GM12878 (cell line): ENCODE results near the gene ABHD17A. TPM values are rescaled to one million over a fixed set of nuclear protein-coding genes. Genes with fewer than 3 reads are reported as not detected.

ENCODE experiments used
- ATAC-seq: fragments of 200-7000 bp; cut with Tn5 transposase; 3 replicates; pipeline ENCODE4 v1.9.1; 2020; ENCODE audit warnings: mild to moderate bottlenecking, moderate library complexity
- BruUV-seq: library from RNA; stranded (reverse); fragments of 400-500 nt; replicated peaks from 2 replicates; lab custom pipeline; 2021; lab: Mats Ljungman, UMichigan
- CTCF ChIA-PET: fragments of 300-600 bp; sonication (Branson Sonifier 250); formaldehyde crosslinking; extraction: SDS; loops from one replicate; lab custom pipeline; 2021; ENCODE audit warnings: inconsistent platforms; lab: Yijun Ruan, JAX
- POLR2A ChIA-PET: fragments of 350-600 bp; formaldehyde crosslinking; extraction: SDS; loops from one replicate; lab custom pipeline; 2021; ENCODE audit warnings: inconsistent platforms; lab: Charles Lee
- RAD21 ChIA-PET: fragments of 300-600 bp; sonication (Branson Sonifier 250); formaldehyde crosslinking; loops from one replicate; lab custom pipeline; 2023; ENCODE audit warnings: antibody characterized with exemption; ENCODE audit not compliant: unreplicated experiment; lab: Charles Lee
- SMC1A ChIA-PET: fragments of 300-600 bp; sonication (Branson Sonifier 250); formaldehyde crosslinking; loops from one replicate; lab custom pipeline; 2023; ENCODE audit not compliant: unreplicated experiment, uncharacterized antibody; lab: Charles Lee
- DNase-seq: peaks from one replicate; pipeline ENCODE4 v3.0.0-alpha.2; 2011; ENCODE audit warnings: low read depth, low spot score
- FAIRE-seq: peaks from 3 replicates; lab custom pipeline; 2011; peaks lifted over from hg19 to GRCh38; lab: Jason Lieb, UNC
- H2AFZ ChIP-seq: 2 replicates; pipeline ENCODE4 v1.6.0; 2011; ENCODE audit warnings: low read depth, low read length, control low read depth; ENCODE audit not compliant: control insufficient read depth
- H3K27ac ChIP-seq: 2 replicates; pipeline ENCODE4 v1.5.1; 2011; ENCODE audit warnings: control low read depth; ENCODE audit not compliant: control insufficient read depth, insufficient read depth
- H3K27me3 ChIP-seq, 2 experiments: replicated peaks in 1 of 2; 2 replicates each; pipeline versions ENCODE4 v1.6.0 to v1.6.1; 2011; ENCODE audit warnings: low read length in 1 of 2; ENCODE audit not compliant: control insufficient read depth in 2 of 2, insufficient read depth in 2 of 2
- H3K36me3 ChIP-seq, 2 experiments: 2 replicates each; pipeline ENCODE4 v1.5.1; 2011; ENCODE audit warnings: low read length in 1 of 2; ENCODE audit not compliant: control insufficient read depth in 2 of 2, insufficient read depth in 2 of 2
- H3K4me1 ChIP-seq: 2 replicates; pipeline ENCODE4 v1.6.1; 2011; ENCODE audit warnings: mild to moderate bottlenecking, low read length, moderate library complexity, mixed read lengths; ENCODE audit not compliant: control insufficient read depth, insufficient read depth
- H3K4me2 ChIP-seq: 2 replicates; pipeline ENCODE4 v1.6.0; 2011; ENCODE audit warnings: control low read depth; ENCODE audit not compliant: control insufficient read depth, insufficient read depth
- H3K4me3 ChIP-seq: fragments of 200-600 bp; sonication (generic); 2 replicates; pipeline ENCODE4 v1.5.1; 2016
- H3K79me2 ChIP-seq: 2 replicates; pipeline ENCODE4 v1.6.0; 2011; ENCODE audit warnings: low read length; ENCODE audit not compliant: control insufficient read depth, insufficient read depth
- H3K9ac ChIP-seq: 2 replicates; pipeline ENCODE4 v1.8.0; 2011; ENCODE audit warnings: low read length, control low read depth, mixed read lengths; ENCODE audit not compliant: control insufficient read depth, insufficient read depth
- H3K9me3 ChIP-seq: replicated peaks from 3 replicates; pipeline ENCODE4 v1.5.1; 2011; ENCODE audit warnings: mild to moderate bottlenecking, low read length; ENCODE audit not compliant: control insufficient read depth, insufficient read depth
- H4K20me1 ChIP-seq: 2 replicates; pipeline ENCODE4 v1.6.0; 2011; ENCODE audit not compliant: control insufficient read depth, insufficient read depth
- BACH1 ChIP-seq: fragments of 450-650 bp; IDR thresholded peaks from 2 replicates; pipeline ENCODE4 v1.6.1; 2017; ENCODE audit warnings: mild to moderate bottlenecking, borderline replicate concordance
- CEBPB ChIP-seq, 2 experiments: fragments of 150-350 bp in 1 of 2; IDR thresholded peaks; 2 replicates each; pipeline ENCODE4 v1.6.1; 2012 to 2014; ENCODE audit warnings: low read depth in 2 of 2, low read length in 2 of 2, borderline replicate concordance in 1 of 2, inconsistent platforms in 1 of 2
- CHD1 ChIP-seq: IDR thresholded peaks from 2 replicates; pipeline ENCODE4 v1.6.1; 2012; ENCODE audit warnings: low read depth, low read length, improper control_type of control experiment
- CREB1 ChIP-seq: IDR thresholded peaks from 2 replicates; pipeline ENCODE4 v1.6.1; 2012; ENCODE audit warnings: low read depth, mild to moderate bottlenecking, inconsistent platforms
- CREM ChIP-seq: IDR thresholded peaks from 2 replicates; pipeline ENCODE4 v1.6.1; 2014; ENCODE audit warnings: antibody characterized with exemption, low read depth
- E2F4 ChIP-seq: IDR thresholded peaks from 2 replicates; pipeline ENCODE4 v1.6.1; 2012; ENCODE audit warnings: low read depth, low read length, improper control_type of control experiment
- E2F8 ChIP-seq: fragments of 450-650 bp; IDR thresholded peaks from 2 replicates; pipeline ENCODE4 v1.6.1; 2018; ENCODE audit warnings: mild to moderate bottlenecking, low read depth, moderate library complexity; ENCODE audit not compliant: partially characterized antibody
- EGR1 ChIP-seq, 2 experiments: IDR thresholded peaks; 1 replicate in 1 of 2; 2 replicates in 1 of 2; pipeline ENCODE4 v1.6.1; 2011 to 2012; ENCODE audit warnings: low read depth in 2 of 2, low read length in 2 of 2, borderline replicate concordance in 1 of 2, mild to moderate bottlenecking in 1 of 2, moderate library complexity in 1 of 2
- GABPA ChIP-seq: IDR thresholded peaks from 2 replicates; pipeline ENCODE4 v1.6.1; 2014; ENCODE audit warnings: antibody characterized with exemption, low read depth, mild to moderate bottlenecking, inconsistent platforms
- GATAD2B ChIP-seq: fragments of 450-650 bp; conservative IDR thresholded peaks from 2 replicates; pipeline ENCODE4 v1.6.1; 2017; ENCODE audit warnings: low read depth, mild to moderate bottlenecking, moderate library complexity
- LARP7 ChIP-seq: fragments of 450-650 bp; IDR thresholded peaks from 2 replicates; pipeline ENCODE4 v1.6.1; 2017; ENCODE audit warnings: mild to moderate bottlenecking
- MAX ChIP-seq: IDR thresholded peaks from 2 replicates; pipeline ENCODE4 v1.6.1; 2012; ENCODE audit warnings: low read depth, low read length, improper control_type of control experiment
- RBBP5 ChIP-seq: fragments of 200-600 bp; sonication (generic); conservative IDR thresholded peaks from 2 replicates; pipeline ENCODE4 v1.6.1; 2016
- SMARCA5 ChIP-seq: fragments of 450-650 bp; IDR thresholded peaks from 2 replicates; pipeline ENCODE4 v1.6.1; 2017; ENCODE audit warnings: mild to moderate bottlenecking
- TCF3 ChIP-seq: IDR thresholded peaks from 2 replicates; pipeline ENCODE4 v1.6.1; 2012; ENCODE audit warnings: low read depth, mild to moderate bottlenecking, low read length, borderline replicate concordance; ENCODE audit not compliant: insufficient read depth
- YY1 ChIP-seq: IDR thresholded peaks from 2 replicates; pipeline ENCODE4 v1.6.1; 2011; ENCODE audit warnings: low read depth, mild to moderate bottlenecking, low read length
- WGBS: methylation state at CpG from one replicate; pipeline ENCODE4 v1.1.6; 2016; ENCODE audit warnings: low lambda C conversion rate; ENCODE audit not compliant: insufficient replicate concordance, insufficient coverage; ENCODE audit errors: missing lambda C conversion rate; 5-methylcytosine and 5-hydroxymethylcytosine counted together
- in situ Hi-C: fragments of 300-500 bp; cut with MboI; formaldehyde crosslinking; loops from 9 replicates; pipeline ENCODE4 v1.14.3; 2018; ENCODE audit warnings: mixed read lengths
- intact Hi-C: fragments of 100-400 bp; cut with micrococcal nuclease; formaldehyde crosslinking; loops from one replicate; pipeline ENCODE4 v1.14.2; 2022; ENCODE audit not compliant: unreplicated experiment
- polyA plus RNA-seq, 11 experiments: library from polyadenylated mRNA; depleted of rRNA in 4 of 11; unstranded in 6 of 11; stranded (reverse) in 5 of 11; fragments of >200 nt; fragmentation: Nextera tagmentation in 4 of 11; fragmentation: Illumina TruSeq in 1 of 11; extraction: Ambion mirVana in 4 of 11; extraction: Trizol in 1 of 11; gene quantifications; 1 replicate in 1 of 11; 2 replicates in 10 of 11; pipeline versions ENCODE4 v1.2.1 to v1.2.3, GENCODE V29; 2011 to 2016; ENCODE audit warnings: inconsistent platforms in 2 of 11, missing spikeins in 2 of 11, low read depth in 1 of 11
- total RNA-seq, 4 experiments: library from RNA; depleted of rRNA in 3 of 4; stranded (reverse); fragments of >200 nt in 3 of 4; fragmentation: Illumina TruSeq in 1 of 4; extraction: Trizol in 1 of 4; gene quantifications; 2 replicates each; pipeline versions ENCODE4 v1.2.1 to v1.2.3, GENCODE V29; 2013 to 2021

Gene ABHD17A
- total and polyA plus RNA-seq, 10 of the 15 experiments (the other 5 are each of a cell fraction or from before 2014, with no cell fraction given) = 0.13 to 126 (median 28.8) TPM; not detected in 1

GRCh38 chr19:1857648-1858326 is 27.5 kb downstream of the ABHD17A start (continued):
- no peak for TF ChIP-seq YY1
- TF ChIP-seq RBBP5 = no peak
- no peak for TF ChIP-seq SMARCA5
- TF ChIP-seq GABPA = no peak
- no peak for TF ChIP-seq CREB1
- no peak for TF ChIP-seq E2F8

- Histone ChIP-seq H4K20me1 (peaks cover 7% of the 10 kb centered on the region; the same call in 1 of the 2 replicates), H3K27ac (peak overlapping the region; percentile 87), H3K9ac (peak overlapping the region; percentile 80), H3K27me3 (no peaks in the 10 kb centered on the region), H3K4me1 (peaks cover 24% of the 10 kb centered on the region), H2AFZ (peak overlapping the region; percentile 61), H3K79me2 (peaks cover 82% of the 10 kb centered on the region), H3K4me2 (peak overlapping the region; percentile 97), H3K36me3 (peaks cover 0 to 1% of the 10 kb centered on the region in 2 experiments; a peak in 2 of 4 replicates), H3K4me3 (peak overlapping the region; percentile 82), H3K9me3 (no peaks in the 10 kb centered on the region)
- in situ Hi-C loops (loop anchor here (25.0 kb wide), 1 partner anchor 1505 kb away; the partner anchor contains the start of gene NFIC), intact Hi-C loops (no loop called here)
- BruUV-seq = no TSS peak
- FAIRE-seq (peak; percentile 72), ATAC-seq (peak; percentile 63), DNase-seq (no peak)
- ChIA-PET SMC1A (interaction anchor here (1.2 kb wide), 1 partner anchor 41 kb away, joined by 4 read pairs; no protein-coding TSS in a partner anchor), RAD21 (interaction anchor here (0.7 to 1.6 kb wide), 4 partner anchors 8 to 195 kb away, joined by 3 to 6 read pairs (median 4); no protein-coding TSS in a partner anchor), POLR2A (interaction anchor here (0.6 to 2.6 kb wide), 6 partner anchors 8 to 238 kb away, joined by 3 to 15 read pairs (median 6); partner anchors contain the start of genes ADAT3 and SCAMP4), CTCF (interaction anchor here (0.9 to 2.8 kb wide), 3 partner anchors 8 to 86 kb away, joined by 3 to 11 read pairs (median 3); partner anchors contain the start of gene REXO1)
- WGBS = 2% methylated on average over 56 of the region's 73 CpGs
- TF ChIP-seq BACH1 (peak; percentile 84), GATAD2B (peak; percentile 90), MAX (peak; percentile 73; the same call in 1 of the 2 replicates), EGR1 (IDR thresholded peaks at IDR 0.05; ENCODE audit: borderline replicate concordance in 1 of 2, low read depth in 2 of 2, low read length in 2 of 2) (peak in 1 of 2 experiments; percentile 89; a peak in 2 of 3 replicates), TCF3 (peak; percentile 51; the same call in 1 of the 2 replicates), CHD1 (no peak), E2F4 (no peak), LARP7 (peak; percentile 66), SMARCA5 (peak; percentile 34), CEBPB (IDR thresholded peaks at IDR 0.05; ENCODE audit: borderline replicate concordance in 1 of 2, low read depth in 2 of 2, low read length in 2 of 2) (no peak), CREM (no peak)
These were observed 28.3 kb downstream of the ABHD17A start for GRCh38 chr19:1856698-1857603.
